Gastroesophageal sphincter (tissue), 3 donors: ENCODE results near the gene ATP9A.

Experiments
- POLR2A ChIP-seq, 2 donors: fragments of 450-650 bp; IDR thresholded peaks; one replicate each; pipeline ENCODE4 v1.6.1; 2017; ENCODE audit warnings: antibody characterized with exemption in 2 of 2, mild to moderate bottlenecking in 2 of 2, moderate library complexity in 1 of 2
- TF ChIP-seq, protein P1 (sequence below), 4 experiments: fragments of 200-600 bp in 2 of 4; fragments of 450-650 bp in 2 of 4; sonication (generic) in 1 of 4; IDR thresholded peaks; one replicate each; pipeline ENCODE4 v1.5.1; 2017 to 2019; ENCODE audit warnings: antibody characterized with exemption in 4 of 4, mild to moderate bottlenecking in 2 of 4, moderate library complexity in 2 of 4

DNA sequence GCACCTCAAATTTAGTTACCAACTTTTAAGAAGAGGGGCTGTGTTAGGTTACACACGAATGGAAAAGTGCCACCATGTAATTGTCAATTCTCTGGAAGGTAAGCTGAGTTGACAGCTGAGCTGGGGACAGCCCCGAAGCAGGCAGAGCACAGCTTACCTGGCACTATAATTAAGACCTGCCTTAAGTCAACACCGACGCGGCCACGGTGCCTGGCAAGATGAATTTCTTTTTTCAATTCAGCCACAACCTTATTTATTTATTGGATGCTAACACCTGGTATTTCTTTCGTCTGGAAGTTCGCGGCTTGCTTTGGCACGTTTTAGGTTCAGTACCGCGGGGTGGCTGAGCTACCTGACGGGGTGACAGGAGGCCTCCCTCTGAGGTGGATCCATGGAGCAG lies 185.1 kb downstream of the ATP9A start:
- TF ChIP-seq, protein P1, sequence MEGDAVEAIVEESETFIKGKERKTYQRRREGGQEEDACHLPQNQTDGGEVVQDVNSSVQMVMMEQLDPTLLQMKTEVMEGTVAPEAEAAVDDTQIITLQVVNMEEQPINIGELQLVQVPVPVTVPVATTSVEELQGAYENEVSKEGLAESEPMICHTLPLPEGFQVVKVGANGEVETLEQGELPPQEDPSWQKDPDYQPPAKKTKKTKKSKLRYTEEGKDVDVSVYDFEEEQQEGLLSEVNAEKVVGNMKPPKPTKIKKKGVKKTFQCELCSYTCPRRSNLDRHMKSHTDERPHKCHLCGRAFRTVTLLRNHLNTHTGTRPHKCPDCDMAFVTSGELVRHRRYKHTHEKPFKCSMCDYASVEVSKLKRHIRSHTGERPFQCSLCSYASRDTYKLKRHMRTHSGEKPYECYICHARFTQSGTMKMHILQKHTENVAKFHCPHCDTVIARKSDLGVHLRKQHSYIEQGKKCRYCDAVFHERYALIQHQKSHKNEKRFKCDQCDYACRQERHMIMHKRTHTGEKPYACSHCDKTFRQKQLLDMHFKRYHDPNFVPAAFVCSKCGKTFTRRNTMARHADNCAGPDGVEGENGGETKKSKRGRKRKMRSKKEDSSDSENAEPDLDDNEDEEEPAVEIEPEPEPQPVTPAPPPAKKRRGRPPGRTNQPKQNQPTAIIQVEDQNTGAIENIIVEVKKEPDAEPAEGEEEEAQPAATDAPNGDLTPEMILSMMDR (IDR thresholded peaks at IDR 0.05) = no peak
- TF ChIP-seq POLR2A (IDR thresholded peaks at IDR 0.05) = no peak
